MG63 (cell line): ENCODE data around the gene IL5RA. TPM values are rescaled to one million over a fixed set of nuclear protein-coding genes. Genes with fewer than 3 reads are reported as not detected.

Experiments used
- DNase-seq: peaks from one replicate; pipeline ENCODE4 v3.0.0-alpha.2; 2020
- H3K27me3 ChIP-seq: fragments of 250-450 bp; sonication (Bioruptor Pico); 2 replicates; pipeline ENCODE4 v1.5.1; 2020; ENCODE audit warnings: mild to moderate bottlenecking, moderate library complexity
- H3K36me3 ChIP-seq: fragments of 250-450 bp; sonication (Bioruptor Pico); 2 replicates; pipeline ENCODE4 v1.5.1; 2020; ENCODE audit warnings: mild to moderate bottlenecking, moderate library complexity
- H3K4me3 ChIP-seq: fragments of 250-450 bp; sonication (Bioruptor Pico); 2 replicates; pipeline ENCODE4 v1.5.1; 2020; ENCODE audit warnings: mild to moderate bottlenecking, moderate library complexity
- H3K9me3 ChIP-seq: fragments of 250-450 bp; sonication (Bioruptor Pico); 2 replicates; pipeline ENCODE4 v1.5.1; 2020; ENCODE audit warnings: mild to moderate bottlenecking, moderate library complexity
- total RNA-seq: library from RNA; depleted of rRNA; stranded (reverse); fragments of >200 nt; shearing (Covaris generic); gene quantifications from 2 replicates; pipeline ENCODE4 v1.2.3, GENCODE V29; 2014; ENCODE audit warnings: low replicate concordance

Gene IL5RA
- total RNA-seq, 1 experiment from 2014 or later = not detected

DNA sequence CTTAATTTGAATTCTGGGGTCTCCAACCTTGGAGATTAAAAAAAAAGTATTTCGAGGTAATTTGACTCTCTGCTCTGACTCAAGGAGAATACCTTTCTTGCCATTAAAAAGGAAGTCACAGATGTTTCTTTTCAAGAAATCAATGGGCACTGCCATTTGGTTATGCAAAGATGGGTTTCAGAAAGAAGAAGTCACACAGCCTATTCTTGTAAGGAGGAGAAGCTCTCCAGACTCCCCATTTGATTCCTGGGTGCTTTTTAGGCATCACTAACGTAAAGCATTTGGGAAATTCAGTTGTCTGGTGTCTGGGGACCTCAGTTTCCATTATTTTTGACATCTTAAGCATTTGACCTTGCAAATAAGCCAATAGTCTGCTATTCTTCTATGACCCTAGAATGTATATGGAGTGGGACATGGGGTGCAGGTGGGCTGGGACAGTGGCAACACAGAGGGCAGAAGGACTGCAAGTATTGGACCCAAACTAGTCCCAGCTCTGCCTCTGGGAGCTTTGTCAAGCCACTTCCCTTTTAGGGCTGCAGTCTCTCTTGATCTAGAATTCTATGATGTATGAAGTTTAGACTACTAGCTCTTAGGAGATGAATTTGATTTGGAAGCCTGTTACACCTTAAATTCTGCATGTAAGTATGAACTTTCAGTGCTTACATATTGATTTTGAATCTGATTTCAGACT is 27.8 kb downstream of the IL5RA start:
- Histone ChIP-seq H3K4me3 (no peak overlapping the region), H3K36me3 (no peaks in the 10 kb centered on the region), H3K27me3 (no peaks in the 10 kb centered on the region), H3K9me3 (no peaks in the 10 kb centered on the region)
- no peak for DNase-seq

- no peak for DNase-seq
These were observed 28.6 kb downstream of the IL5RA start for GRCh38 chr3:3081381-3082233.

GRCh38 chr3:3080309-3080708 is 29.9 kb downstream of the IL5RA start:
- Histone ChIP-seq H3K9me3 (no peaks in the 10 kb centered on the region), H3K27me3 (no peaks in the 10 kb centered on the region), H3K36me3 (no peaks in the 10 kb centered on the region), H3K4me3 (no peak overlapping the region)
- no peak for DNase-seq

More at GRCh38 chr3:3081381-3082233, 28.6 kb downstream of the IL5RA start:
- no peaks in the 10 kb centered on the region for H3K36me3 ChIP-seq
- H3K9me3 ChIP-seq = no peaks in the 10 kb centered on the region
- no peak overlapping the region for H3K4me3 ChIP-seq
- no peaks in the 10 kb centered on the region for H3K27me3 ChIP-seq

GRCh38 chr3:3074551-3075257 is 35.5 kb downstream of the IL5RA start:
- no peaks in the 10 kb centered on the region for H3K27me3 ChIP-seq
- no peak for DNase-seq
- no peak overlapping the region for H3K4me3 ChIP-seq
- no peaks in the 10 kb centered on the region for H3K9me3 ChIP-seq
- H3K36me3 ChIP-seq = no peaks in the 10 kb centered on the region

- Histone ChIP-seq H3K27me3 (no peaks in the 10 kb centered on the region), H3K4me3 (no peak overlapping the region), H3K36me3 (no peaks in the 10 kb centered on the region), H3K9me3 (no peaks in the 10 kb centered on the region)
- no peak for DNase-seq
These were observed 39.0 kb downstream of the IL5RA start for GRCh38 chr3:3071136-3071535.

DNA sequence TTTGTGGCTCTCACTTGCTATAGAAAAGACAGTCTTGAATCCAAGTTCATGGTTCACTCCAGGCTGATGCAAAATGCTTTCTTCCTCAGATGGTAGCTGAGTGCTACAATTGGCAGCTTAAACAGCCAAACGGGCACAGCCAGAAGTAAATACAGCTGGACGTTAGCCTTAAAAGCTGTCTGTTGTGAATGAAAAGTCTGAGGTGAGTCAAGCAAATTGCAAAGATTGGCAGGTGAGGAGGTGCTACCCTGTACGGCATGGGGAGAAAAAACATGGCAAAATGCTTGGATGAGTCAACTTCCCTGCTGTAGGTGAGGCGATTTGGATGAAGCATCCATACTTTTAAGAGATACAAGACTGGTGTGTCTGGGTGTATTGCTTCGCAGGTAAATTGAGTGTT is 40.5 kb downstream of the IL5RA start:
- H3K27me3 ChIP-seq = no peaks in the 10 kb centered on the region

DNA sequence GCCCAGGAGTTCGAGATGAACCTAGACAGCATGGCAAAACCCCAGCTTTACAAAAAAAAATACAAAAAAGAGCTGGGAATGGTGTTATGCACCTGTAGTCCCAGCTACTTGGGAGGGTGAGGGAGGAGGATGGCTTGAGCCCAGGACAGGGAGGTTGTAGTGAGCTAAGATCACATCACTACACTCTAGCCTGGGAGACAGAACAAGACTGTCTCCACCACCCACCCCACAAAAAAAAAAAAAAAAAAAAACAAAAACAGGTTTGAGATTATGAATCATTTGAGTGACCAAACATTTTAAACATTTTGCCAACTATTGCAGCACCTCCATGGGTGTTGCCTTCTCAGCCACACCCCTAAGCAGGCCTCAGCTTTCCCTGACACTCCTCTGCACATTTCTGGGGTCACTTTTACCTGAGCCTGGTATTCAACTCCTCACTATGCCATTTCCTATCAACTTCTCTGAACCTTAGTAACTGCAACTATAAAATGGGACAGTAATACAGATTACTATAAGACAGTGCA is 41.8 kb downstream of the IL5RA start:
- no peak overlapping the region for H3K4me3 ChIP-seq
- H3K36me3 ChIP-seq = no peaks in the 10 kb centered on the region
- H3K27me3 ChIP-seq = no peaks in the 10 kb centered on the region
- DNase-seq = no peak
- H3K9me3 ChIP-seq = no peaks in the 10 kb centered on the region

More for the DNA sequence above, 40.5 kb downstream of the IL5RA start:
- Histone ChIP-seq H3K36me3 (no peaks in the 10 kb centered on the region), H3K4me3 (no peak overlapping the region), H3K9me3 (no peaks in the 10 kb centered on the region)
- no peak for DNase-seq

DNA sequence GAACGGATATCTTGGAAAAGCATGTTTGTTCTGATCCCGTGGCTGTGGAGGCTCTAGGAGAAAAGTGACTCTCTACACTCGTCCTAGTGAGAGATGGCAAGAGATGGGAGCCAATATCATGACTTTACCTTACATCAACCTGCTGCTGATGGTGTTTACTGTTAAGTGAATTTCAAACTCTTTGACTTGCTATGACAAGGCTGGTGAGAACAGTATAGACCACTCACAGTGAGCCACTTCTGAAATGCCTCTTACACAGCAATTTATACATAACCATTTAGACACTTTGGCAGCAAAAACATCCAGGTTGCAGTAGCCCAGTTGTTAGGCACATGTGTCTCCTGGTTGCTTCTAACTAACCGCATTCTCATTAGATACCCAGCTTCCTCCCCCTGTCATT is 43.3 kb downstream of the IL5RA start:
- no peaks in the 10 kb centered on the region for H3K9me3 ChIP-seq
- no peaks in the 10 kb centered on the region for H3K36me3 ChIP-seq
- H3K27me3 ChIP-seq = no peaks in the 10 kb centered on the region
- H3K4me3 ChIP-seq = no peak overlapping the region
- no peak for DNase-seq

DNA sequence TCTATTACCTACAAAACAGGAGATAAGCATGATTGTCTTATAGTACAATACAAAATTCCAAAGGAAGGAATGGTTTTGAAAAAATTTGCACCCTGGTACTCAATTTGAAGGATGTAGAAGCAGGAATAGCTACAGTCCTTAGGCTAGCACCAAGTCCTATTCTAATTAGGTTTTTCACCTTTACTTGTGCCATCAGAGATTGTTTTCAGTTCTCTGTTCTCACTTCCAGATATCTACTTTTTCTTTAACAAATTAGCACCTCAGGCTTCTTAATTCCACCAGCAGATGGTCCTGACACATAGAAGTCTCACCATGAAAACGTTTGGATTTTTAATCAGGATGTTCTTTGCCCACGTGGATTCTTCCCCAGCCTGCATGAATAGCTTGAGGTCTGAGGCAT is 43.8 kb downstream of the IL5RA start:
- no peaks in the 10 kb centered on the region for H3K27me3 ChIP-seq
- no peak overlapping the region for H3K4me3 ChIP-seq
- DNase-seq = no peak
- H3K36me3 ChIP-seq = no peaks in the 10 kb centered on the region
- H3K9me3 ChIP-seq = no peaks in the 10 kb centered on the region

DNA sequence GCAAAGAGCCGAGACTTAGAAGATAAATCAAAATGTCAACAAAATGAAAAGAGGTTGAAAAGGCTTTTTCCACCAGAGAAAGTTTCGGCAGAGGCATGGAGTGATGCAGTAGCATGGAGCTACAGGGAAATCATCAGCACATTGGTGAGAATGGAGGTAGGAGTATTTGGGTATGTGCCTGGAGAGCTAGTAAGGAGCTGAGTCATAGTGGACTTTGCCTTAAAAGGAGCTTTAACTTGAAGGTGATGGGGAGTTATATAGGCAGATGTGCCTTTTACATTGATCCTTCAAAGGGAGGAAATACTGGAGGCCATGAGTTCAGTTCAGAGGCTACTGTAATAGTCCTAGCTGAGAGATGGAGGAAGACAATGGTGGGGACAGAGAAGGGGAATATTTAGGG is 44.3 kb downstream of the IL5RA start:
- Histone ChIP-seq H3K4me3 (no peak overlapping the region), H3K9me3 (no peaks in the 10 kb centered on the region), H3K27me3 (no peaks in the 10 kb centered on the region), H3K36me3 (no peaks in the 10 kb centered on the region)
- DNase-seq = no peak

DNA sequence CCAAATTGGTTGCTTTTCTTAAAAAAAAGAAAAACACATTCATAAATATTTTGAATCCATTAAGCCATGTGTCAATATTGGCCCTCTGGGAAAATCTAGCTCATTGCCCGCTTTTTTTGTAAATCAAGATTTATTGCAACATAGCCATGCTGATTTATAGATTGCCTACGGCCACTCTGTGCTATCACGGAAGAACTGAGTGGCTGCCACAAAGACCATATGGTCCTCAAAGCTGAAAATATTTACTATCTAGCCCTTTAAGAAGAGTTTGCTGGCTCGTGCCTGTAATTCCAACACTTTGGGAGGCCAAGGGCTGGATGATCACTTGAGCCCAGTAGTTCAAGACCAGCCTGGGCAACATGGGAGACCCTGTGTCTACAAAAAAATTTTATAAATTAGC is 45.9 kb downstream of the IL5RA start:
- Histone ChIP-seq H3K36me3 (no peaks in the 10 kb centered on the region), H3K4me3 (no peak overlapping the region), H3K27me3 (no peaks in the 10 kb centered on the region), H3K9me3 (no peaks in the 10 kb centered on the region)
- no peak for DNase-seq

DNA sequence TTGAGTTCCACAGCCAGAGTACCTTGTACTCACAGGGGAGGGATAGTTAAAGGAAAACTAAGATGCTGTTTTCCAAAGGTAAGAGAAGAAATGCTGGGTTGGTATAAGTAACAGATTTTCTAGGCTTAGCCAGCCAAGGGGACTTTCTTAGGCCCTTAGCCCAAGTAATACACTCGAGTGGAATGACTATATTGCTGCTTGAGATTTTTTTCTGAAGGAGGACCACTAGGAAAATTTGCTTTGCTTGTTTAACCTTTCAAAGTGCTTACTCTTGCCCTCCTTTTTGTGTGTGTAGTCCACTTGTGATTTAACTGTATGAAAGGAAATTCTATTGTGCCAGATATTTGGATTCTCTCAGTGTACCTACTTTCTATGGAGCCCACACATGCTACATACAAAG is 50.5 kb downstream of the IL5RA start:
- Histone ChIP-seq H3K9me3 (no peaks in the 10 kb centered on the region), H3K36me3 (no peaks in the 10 kb centered on the region), H3K27me3 (no peaks in the 10 kb centered on the region), H3K4me3 (no peak overlapping the region)
- no peak for DNase-seq

DNA sequence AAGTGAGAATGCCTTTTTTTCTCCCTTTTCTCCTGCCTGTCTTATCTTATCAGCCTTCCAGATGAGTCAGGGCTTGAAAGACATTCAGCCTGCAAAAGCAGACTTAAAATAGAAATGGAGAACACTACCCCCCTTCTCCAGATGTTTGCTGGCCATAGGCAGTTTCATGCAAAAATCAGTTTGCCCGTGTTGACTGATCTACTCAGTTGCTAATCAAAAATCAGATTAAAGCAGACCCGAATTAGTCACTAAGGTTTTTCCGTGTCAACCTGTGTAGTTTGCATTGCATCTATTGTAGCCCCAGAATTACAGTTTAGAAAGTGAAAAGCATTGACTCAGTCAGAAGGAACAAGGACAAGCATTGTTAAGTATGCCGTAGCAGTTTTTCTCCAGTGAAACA is 56.2 kb downstream of the IL5RA start:
- Histone ChIP-seq H3K27me3 (no peaks in the 10 kb centered on the region), H3K4me3 (no peak overlapping the region), H3K9me3 (no peaks in the 10 kb centered on the region), H3K36me3 (no peaks in the 10 kb centered on the region)
- no peak for DNase-seq

DNA sequence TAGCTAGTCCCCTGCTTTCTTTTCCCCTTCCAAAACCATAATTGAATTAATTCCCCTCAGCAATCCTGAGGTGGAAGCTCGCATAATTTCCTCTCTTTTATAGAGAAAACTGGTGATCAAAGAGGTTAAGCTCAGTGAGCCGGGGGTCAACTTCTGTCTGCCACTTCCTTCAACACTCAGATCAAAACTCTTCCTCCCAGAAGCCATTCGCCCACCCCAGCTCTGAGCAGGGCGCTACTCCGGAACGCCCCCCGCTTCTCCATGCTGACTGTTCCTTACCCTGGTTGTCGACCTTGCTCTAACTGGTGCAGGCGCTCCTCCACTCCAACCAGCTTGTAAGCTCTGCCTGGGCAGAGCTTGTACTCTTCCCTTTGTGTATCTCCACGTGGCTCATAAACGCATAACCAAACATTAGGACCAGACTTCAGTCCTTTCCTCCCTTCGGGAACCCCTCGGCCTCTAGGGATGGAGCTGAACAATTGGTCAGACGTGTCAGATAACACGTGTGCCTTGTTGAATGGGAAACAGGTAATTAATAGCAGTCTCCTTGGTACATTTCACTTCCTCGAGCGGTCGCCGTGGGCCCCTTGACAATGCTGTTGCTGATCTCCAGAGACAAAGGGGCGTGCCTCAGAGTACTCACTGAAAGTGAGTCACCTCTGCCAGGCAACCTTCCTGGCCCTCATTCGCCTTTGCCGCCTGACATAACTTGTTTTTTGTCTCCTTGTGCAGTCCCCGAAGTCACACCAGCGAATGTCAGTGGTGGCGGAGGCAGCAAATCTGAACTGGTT is 71.8 kb downstream of the IL5RA start:
- Histone ChIP-seq H3K9me3 (no peaks in the 10 kb centered on the region), H3K27me3 (no peaks in the 10 kb centered on the region), H3K36me3 (no peaks in the 10 kb centered on the region), H3K4me3 (no peak overlapping the region)
- no peak for DNase-seq

- no peaks in the 10 kb centered on the region for H3K27me3 ChIP-seq
- no peak for DNase-seq
- no peaks in the 10 kb centered on the region for H3K36me3 ChIP-seq
- H3K9me3 ChIP-seq = no peaks in the 10 kb centered on the region
- H3K4me3 ChIP-seq = no peak overlapping the region
These were observed 73.0 kb downstream of the IL5RA start for GRCh38 chr3:3037156-3037555.

GRCh38 chr3:3031326-3031725 is 78.8 kb downstream of the IL5RA start:
- Histone ChIP-seq H3K27me3 (no peaks in the 10 kb centered on the region), H3K9me3 (no peaks in the 10 kb centered on the region), H3K36me3 (no peaks in the 10 kb centered on the region), H3K4me3 (no peak overlapping the region)
- no peak for DNase-seq
